NCI-H1930 (cell line): ENCODE data around the gene IKZF4.

Experiments
- DNase-seq, 2 experiments: peaks; one replicate each; lab custom pipeline; 2025; lab: John Stamatoyannopoulos, UW

IKZF4 gene

DNA sequence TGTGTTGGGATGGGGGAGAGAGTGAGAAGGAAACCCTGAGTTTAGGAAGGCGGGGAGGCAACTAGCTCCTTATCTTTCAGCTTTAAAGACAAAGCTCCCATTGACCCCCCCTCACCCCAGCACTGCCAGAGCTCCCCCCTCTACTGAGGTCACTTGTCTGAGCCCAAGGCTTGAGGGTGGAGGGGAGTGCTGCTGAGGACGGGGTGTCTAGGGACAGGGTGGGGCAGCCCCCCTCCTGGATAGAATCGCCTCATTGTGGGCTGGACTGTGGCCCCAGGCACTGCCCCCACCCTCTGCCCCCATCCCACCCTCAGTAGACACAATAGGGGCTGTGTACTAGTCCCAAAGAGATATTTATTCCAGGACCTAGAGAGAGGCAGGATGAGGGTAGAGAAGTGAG lies 62.1 kb downstream of the IKZF4 start:
- DNase-seq: no peak

DNA sequence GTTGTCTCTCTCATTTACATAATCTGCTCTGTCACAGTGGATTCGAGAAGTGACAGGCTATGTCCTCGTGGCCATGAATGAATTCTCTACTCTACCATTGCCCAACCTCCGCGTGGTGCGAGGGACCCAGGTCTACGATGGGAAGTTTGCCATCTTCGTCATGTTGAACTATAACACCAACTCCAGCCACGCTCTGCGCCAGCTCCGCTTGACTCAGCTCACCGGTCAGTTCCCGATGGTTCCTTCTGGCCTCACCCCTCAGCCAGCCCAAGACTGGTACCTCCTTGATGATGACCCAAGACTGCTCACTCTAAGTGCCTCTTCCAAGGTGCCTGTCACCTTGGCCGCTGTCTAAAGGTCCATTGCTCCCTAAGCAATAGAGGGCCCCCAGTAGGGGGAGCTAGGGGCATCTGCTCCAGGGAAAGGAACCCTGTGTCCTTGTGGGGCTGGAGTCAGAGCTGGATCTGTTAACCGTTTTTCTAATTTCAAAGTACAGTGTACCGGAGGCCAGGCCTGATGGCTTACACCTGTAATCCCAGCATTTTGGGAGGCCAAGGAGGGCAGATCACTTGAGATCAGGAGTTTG lies 64.2 kb downstream of the IKZF4 start:
- DNase-seq: peak in 1 of 2 experiments; percentile 12

DNA sequence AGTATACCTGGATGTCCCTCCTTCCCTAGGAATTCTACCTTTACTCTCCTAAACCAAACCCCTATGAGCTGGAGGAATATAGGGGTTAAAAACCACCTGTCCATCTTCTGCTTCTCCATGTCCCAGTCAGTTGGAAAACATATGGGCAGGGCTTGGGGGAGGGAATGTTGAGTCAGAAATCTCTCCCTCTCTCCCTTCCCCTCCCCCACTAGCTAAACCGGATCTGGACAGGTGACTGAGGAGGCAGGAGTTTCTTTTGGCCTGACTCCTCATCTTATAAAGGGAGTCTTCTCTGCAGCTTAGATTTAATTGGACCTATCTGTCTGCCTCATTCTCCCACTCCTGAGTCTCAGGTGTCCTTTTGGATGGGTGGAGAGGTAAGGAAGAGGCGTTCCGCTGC lies 65.3 kb downstream of the IKZF4 start:
- no peak for DNase-seq

DNA sequence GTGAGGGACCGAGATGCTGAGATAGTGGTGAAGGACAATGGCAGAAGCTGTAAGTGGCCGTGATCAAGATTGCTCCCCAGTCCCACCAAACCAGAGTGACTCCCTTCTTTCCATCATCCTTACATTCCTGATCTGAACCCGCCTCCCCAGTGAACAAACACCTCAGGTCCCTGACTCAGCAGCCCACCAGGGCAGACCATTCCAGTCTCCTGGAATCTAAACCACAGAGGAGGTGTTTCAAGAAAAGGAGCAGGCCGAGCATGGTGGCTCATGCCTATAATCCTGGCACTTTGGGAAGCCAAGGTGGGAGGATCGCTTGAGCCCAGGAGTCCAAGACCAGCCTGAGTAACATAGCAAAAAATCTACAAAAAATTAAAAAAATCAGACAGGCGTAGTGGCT lies 65.8 kb downstream of the IKZF4 start:
- DNase-seq: no peak

DNA sequence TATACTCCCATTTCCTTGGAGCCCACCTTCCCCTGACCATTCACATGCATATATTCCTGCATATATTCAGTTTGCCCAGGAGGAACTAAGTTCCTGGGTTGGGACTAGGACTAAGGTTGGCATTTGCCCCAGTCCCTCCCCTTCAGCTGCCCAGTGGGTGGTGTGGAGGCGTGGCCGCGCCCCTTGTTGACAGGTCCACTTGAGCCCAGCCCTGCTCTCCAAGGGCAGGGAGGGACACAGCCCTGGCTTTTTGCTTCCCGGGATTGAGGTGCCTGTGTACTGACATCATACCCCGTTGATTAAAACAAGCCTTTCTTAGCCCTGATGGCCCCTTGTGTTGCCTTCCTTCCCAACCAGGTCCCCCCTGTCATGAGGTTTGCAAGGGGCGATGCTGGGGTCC lies 66.4 kb downstream of the IKZF4 start:
- no peak for DNase-seq
